Measurements from ENCODE around the gene STAC3.

Gene STAC3

GRCh38 chr12:57202321-57202720 lies 48.7 kb downstream of the STAC3 start:
- Mint-ChIP-seq H3K4me1 (no peaks in the 10 kb centered on the region), H3K27me3 (no peaks in the 10 kb centered on the region), H3K4me3 (no peak overlapping the region), H3K9me3 (no peaks in the 10 kb centered on the region), H3K36me3 (peaks cover 1% of the 10 kb centered on the region), H3K27ac (no peak overlapping the region)

- Mint-ChIP-seq H3K4me1 (no peaks in the 10 kb centered on the region), H3K9me3 (no peaks in the 10 kb centered on the region), H3K27ac (no peak overlapping the region), H3K36me3 (peaks cover 1% of the 10 kb centered on the region), H3K27me3 (no peaks in the 10 kb centered on the region), H3K4me3 (no peak overlapping the region)
Measured at GRCh38 chr12:57201631-57202030, 49.4 kb downstream of the STAC3 start.

- Mint-ChIP-seq H3K36me3 (peaks cover 3% of the 10 kb centered on the region), H3K4me3 (no peak overlapping the region), H3K4me1 (no peaks in the 10 kb centered on the region), H3K27ac (no peak overlapping the region), H3K9me3 (no peaks in the 10 kb centered on the region), H3K27me3 (no peaks in the 10 kb centered on the region)
Measured at GRCh38 chr12:57201219-57201618, 49.8 kb downstream of the STAC3 start.

- H3K9me3 Mint-ChIP-seq = no peaks in the 10 kb centered on the region
- H3K4me1 Mint-ChIP-seq = no peaks in the 10 kb centered on the region
- H3K27ac Mint-ChIP-seq = no peak overlapping the region
- no peak overlapping the region for H3K4me3 Mint-ChIP-seq
- H3K27me3 Mint-ChIP-seq = no peaks in the 10 kb centered on the region
- H3K36me3 Mint-ChIP-seq = peaks cover 3% of the 10 kb centered on the region
Measured at GRCh38 chr12:57200497-57200896, 50.5 kb downstream of the STAC3 start.

- Mint-ChIP-seq H3K27ac (no peak overlapping the region), H3K4me1 (no peaks in the 10 kb centered on the region), H3K4me3 (no peak overlapping the region), H3K9me3 (no peaks in the 10 kb centered on the region), H3K27me3 (no peaks in the 10 kb centered on the region), H3K36me3 (peaks cover 3% of the 10 kb centered on the region)
Measured at GRCh38 chr12:57199191-57199590, 51.8 kb downstream of the STAC3 start.

- no peak overlapping the region for H3K27ac Mint-ChIP-seq
- H3K4me3 Mint-ChIP-seq = no peak overlapping the region
- H3K9me3 Mint-ChIP-seq = no peaks in the 10 kb centered on the region
- H3K36me3 Mint-ChIP-seq = peaks cover 1% of the 10 kb centered on the region
- H3K27me3 Mint-ChIP-seq = no peaks in the 10 kb centered on the region
- no peaks in the 10 kb centered on the region for H3K4me1 Mint-ChIP-seq
Measured at GRCh38 chr12:57198329-57198728, 52.7 kb downstream of the STAC3 start.

- H3K4me1 Mint-ChIP-seq = no peaks in the 10 kb centered on the region
- peaks cover 1% of the 10 kb centered on the region for H3K36me3 Mint-ChIP-seq
- no peak overlapping the region for H3K4me3 Mint-ChIP-seq
- H3K27me3 Mint-ChIP-seq = no peaks in the 10 kb centered on the region
- H3K9me3 Mint-ChIP-seq = no peaks in the 10 kb centered on the region
- no peak overlapping the region for H3K27ac Mint-ChIP-seq
Measured at GRCh38 chr12:57196956-57197355, 54.0 kb downstream of the STAC3 start.

GRCh38 chr12:57196439-57196838 lies 54.5 kb downstream of the STAC3 start:
- no peak overlapping the region for H3K27ac Mint-ChIP-seq
- H3K27me3 Mint-ChIP-seq = no peaks in the 10 kb centered on the region

GRCh38 chr12:57195611-57196371 lies 55.2 kb downstream of the STAC3 start:
- peaks cover 1% of the 10 kb centered on the region for H3K36me3 Mint-ChIP-seq
- no peak overlapping the region for H3K4me3 Mint-ChIP-seq
- H3K27me3 Mint-ChIP-seq = no peaks in the 10 kb centered on the region
- H3K4me1 Mint-ChIP-seq = no peaks in the 10 kb centered on the region
- no peak overlapping the region for H3K27ac Mint-ChIP-seq
- H3K9me3 Mint-ChIP-seq = no peaks in the 10 kb centered on the region

More at GRCh38 chr12:57196439-57196838, 54.5 kb downstream of the STAC3 start:
- Mint-ChIP-seq H3K9me3 (no peaks in the 10 kb centered on the region), H3K4me1 (no peaks in the 10 kb centered on the region), H3K4me3 (no peak overlapping the region), H3K36me3 (peaks cover 1% of the 10 kb centered on the region)

GRCh38 chr12:57195186-57195585 lies 55.8 kb downstream of the STAC3 start:
- Mint-ChIP-seq H3K27me3 (no peaks in the 10 kb centered on the region), H3K27ac (no peak overlapping the region), H3K4me3 (no peak overlapping the region), H3K9me3 (no peaks in the 10 kb centered on the region), H3K4me1 (no peaks in the 10 kb centered on the region), H3K36me3 (peaks cover 1% of the 10 kb centered on the region)

- Mint-ChIP-seq H3K9me3 (no peaks in the 10 kb centered on the region), H3K27ac (no peak overlapping the region), H3K27me3 (no peaks in the 10 kb centered on the region), H3K36me3 (peaks cover 1% of the 10 kb centered on the region), H3K4me3 (no peak overlapping the region), H3K4me1 (no peaks in the 10 kb centered on the region)
Measured at GRCh38 chr12:57194253-57194652, 56.7 kb downstream of the STAC3 start.

GRCh38 chr12:57193706-57194245 lies 57.2 kb downstream of the STAC3 start:
- no peak overlapping the region for H3K4me3 Mint-ChIP-seq
- H3K4me1 Mint-ChIP-seq = no peaks in the 10 kb centered on the region
- H3K9me3 Mint-ChIP-seq = no peaks in the 10 kb centered on the region
- no peak overlapping the region for H3K27ac Mint-ChIP-seq
- peaks cover 1% of the 10 kb centered on the region for H3K36me3 Mint-ChIP-seq
- no peaks in the 10 kb centered on the region for H3K27me3 Mint-ChIP-seq
